Cardiac fibroblast (primary cell): Measurements from ENCODE around the gene CRISP3.

Experiments
- DNase-seq, 2 donors: peaks; one replicate each; pipeline versions ENCODE4 v3.0.0 to v3.0.0-alpha.2; 2010; ENCODE audit warnings: low read depth in 2 of 2
- H3K4me3 ChIP-seq, 2 donors: replicated peaks in 1 of 2; 1 replicate in 1 of 2; 2 replicates in 1 of 2; pipeline ENCODE4 v1.5.1; 2011; ENCODE audit warnings: low read depth in 2 of 2, low read length in 2 of 2, mild to moderate bottlenecking in 2 of 2, moderate library complexity in 1 of 2
- CTCF ChIP-seq: IDR thresholded peaks from one replicate; pipeline ENCODE4 v1.5.1; 2011; ENCODE audit warnings: low read depth, mild to moderate bottlenecking, low read length, inconsistent platforms

CRISP3 gene

GRCh38 chr6:49744259-49744658, at the start of gene CRISP3:
TSS of gene CRISP3 (minus strand) at chr6:49744388. CDS start at chr6:49744367, 21 bp downstream.
- no peak for TF ChIP-seq CTCF
- no peak within 1 kb of the TSS for H3K4me3 ChIP-seq
- no peak for DNase-seq

- DNase-seq: no peak
- no peak for TF ChIP-seq CTCF
- H3K4me3 ChIP-seq: no peak overlapping the region
Observed at GRCh38 chr6:49790341-49790740, 46.2 kb upstream of the CRISP3 start.

GRCh38 chr6:49787176-49787575, 43.0 kb upstream of the CRISP3 start, which contains the start of gene PGK2:
TSS of gene PGK2 (minus strand) at chr6:49787285. CDS start at chr6:49787187, 98 bp downstream.
- DNase-seq: peak in 1 of 2 donors; percentile 0
- no peak for TF ChIP-seq CTCF

GRCh38 chr6:49784272-49784671, 40.1 kb upstream of the CRISP3 start:
- no peak for DNase-seq
- H3K4me3 ChIP-seq: no peak overlapping the region
- no peak for TF ChIP-seq CTCF

More at GRCh38 chr6:49787176-49787575, 43.0 kb upstream of the CRISP3 start, which contains the start of gene PGK2:
- H3K4me3 ChIP-seq: no peak within 1 kb of the TSS

- no peak overlapping the region for H3K4me3 ChIP-seq
- no peak for DNase-seq
- TF ChIP-seq CTCF: no peak
Observed at GRCh38 chr6:49782725-49783124, 38.5 kb upstream of the CRISP3 start.

- no peak for DNase-seq
Observed at GRCh38 chr6:49782293-49782692, 38.1 kb upstream of the CRISP3 start.

More at GRCh38 chr6:49782293-49782692, 38.1 kb upstream of the CRISP3 start:
- no peak for TF ChIP-seq CTCF
- H3K4me3 ChIP-seq: no peak overlapping the region
